CD14-positive monocyte (primary cell): ENCODE data around the gene GRIN3B. TPM values are rescaled to one million over a fixed set of nuclear protein-coding genes. Genes with fewer than 3 reads are reported as not detected.

Experiments
- DNase-seq, 3 donors: peaks; one replicate each; pipeline ENCODE4 v3.0.0-alpha.2; 2011 to 2022
- H2AFZ ChIP-seq: 2 replicates; pipeline ENCODE4 v1.6.0; 2012; ENCODE audit warnings: mild to moderate bottlenecking, low read depth, low read length, inconsistent platforms; ENCODE audit not compliant: insufficient read depth, poor library complexity, severe bottlenecking
- H3K27ac ChIP-seq, 2 donors: 1 replicate in 1 of 2; 2 replicates in 1 of 2; pipeline ENCODE4 v1.5.1; 2012 to 2013; ENCODE audit warnings: low read length in 2 of 2, control low read depth in 1 of 2, inconsistent platforms in 1 of 2, low read depth in 1 of 2, mild to moderate bottlenecking in 1 of 2
- H3K27me3 ChIP-seq, 2 donors: one replicate each; pipeline versions ENCODE4 v1.6.0 to v1.6.1; 2011 to 2013; ENCODE audit warnings: low read length in 2 of 2; ENCODE audit not compliant: control insufficient read depth in 2 of 2, insufficient read depth in 2 of 2
- H3K36me3 ChIP-seq, 2 donors: replicated peaks in 1 of 2; 1 replicate in 1 of 2; 2 replicates in 1 of 2; pipeline versions ENCODE4 v1.5.1 to v1.6.1; 2012 to 2013; ENCODE audit warnings: low read length in 2 of 2, control low read depth in 1 of 2, inconsistent platforms in 1 of 2, mild to moderate bottlenecking in 1 of 2; ENCODE audit not compliant: insufficient read depth in 2 of 2, control insufficient read depth in 1 of 2
- H3K4me1 ChIP-seq, 2 donors: 1 replicate in 1 of 2; 2 replicates in 1 of 2; pipeline versions ENCODE4 v1.5.1 to v1.6.1; 2012 to 2013; ENCODE audit warnings: low read length in 2 of 2, control low read depth in 1 of 2, inconsistent platforms in 1 of 2, mild to moderate bottlenecking in 1 of 2, moderate library complexity in 1 of 2; ENCODE audit not compliant: insufficient read depth in 2 of 2, control insufficient read depth in 1 of 2
- H3K4me2 ChIP-seq: replicated peaks from 2 replicates; pipeline ENCODE3; 2012; ENCODE audit warnings: low read length, moderate library complexity, mild to moderate bottlenecking; ENCODE audit not compliant: poor library complexity, severe bottlenecking; ENCODE audit errors: extremely low read depth
- H3K4me3 ChIP-seq, 3 experiments: fragments of 200-600 bp in 1 of 3; sonication (generic) in 1 of 3; replicated peaks in 1 of 3; 1 replicate in 2 of 3; 2 replicates in 1 of 3; pipeline ENCODE4 v1.5.1; 2011 to 2013; ENCODE audit warnings: low read length in 3 of 3, mild to moderate bottlenecking in 3 of 3, control low read depth in 2 of 3, low read depth in 2 of 3, inconsistent platforms in 1 of 3, moderate library complexity in 1 of 3
- H3K79me2 ChIP-seq: 2 replicates; pipeline ENCODE4 v1.6.0; 2012; ENCODE audit warnings: mild to moderate bottlenecking, control low read depth, inconsistent platforms, low read length, moderate library complexity; ENCODE audit not compliant: insufficient read depth
- H3K9ac ChIP-seq: 2 replicates; pipeline ENCODE4 v1.6.0; 2017; ENCODE audit warnings: low read length, mild to moderate bottlenecking; ENCODE audit not compliant: insufficient read depth, poor library complexity, severe bottlenecking
- H3K9me3 ChIP-seq, 2 donors: replicated peaks in 1 of 2; 1 replicate in 1 of 2; 2 replicates in 1 of 2; pipeline versions ENCODE4 v1.5.1 to v1.6.1; 2012 to 2013; ENCODE audit warnings: low read length in 2 of 2, control low read depth in 1 of 2; ENCODE audit not compliant: control insufficient read depth in 1 of 2, insufficient read depth in 1 of 2
- H4K20me1 ChIP-seq: 2 replicates; pipeline ENCODE4 v1.6.0; 2012; ENCODE audit warnings: mild to moderate bottlenecking, low read length, control low read depth, moderate library complexity; ENCODE audit not compliant: insufficient read depth
- H3K27ac Mint-ChIP-seq, 7 donors: one replicate each; pipeline ENCODE4 v1.8.0; 2020; ENCODE audit warnings: mild to moderate bottlenecking in 7 of 7, mixed read lengths in 7 of 7, moderate library complexity in 6 of 7, inconsistent platforms in 2 of 7
- H3K27me3 Mint-ChIP-seq, 3 donors: one replicate each; pipeline ENCODE4 v1.8.0; 2021 to 2022; ENCODE audit warnings: low read depth in 3 of 3, mild to moderate bottlenecking in 3 of 3, mixed read lengths in 3 of 3, moderate library complexity in 3 of 3, inconsistent platforms in 1 of 3
- H3K36me3 Mint-ChIP-seq, 2 donors: one replicate each; pipeline ENCODE4 v1.8.0; 2020; ENCODE audit warnings: mixed read lengths in 2 of 2, inconsistent platforms in 1 of 2, mild to moderate bottlenecking in 1 of 2
- H3K4me1 Mint-ChIP-seq: one replicate; pipeline ENCODE4 v1.8.0; 2020; ENCODE audit warnings: mild to moderate bottlenecking, mixed read lengths
- H3K4me3 Mint-ChIP-seq, 2 donors: one replicate each; pipeline ENCODE4 v1.8.0; 2020; ENCODE audit warnings: mild to moderate bottlenecking in 2 of 2, mixed read lengths in 2 of 2, moderate library complexity in 1 of 2
- H3K9me3 Mint-ChIP-seq, 7 donors: one replicate each; pipeline ENCODE4 v1.8.0; 2020 to 2022; ENCODE audit warnings: mixed read lengths in 7 of 7, mild to moderate bottlenecking in 6 of 7, moderate library complexity in 6 of 7, inconsistent platforms in 2 of 7
- WGBS: methylation state at CpG from one replicate; pipeline ENCODE4 v1.1.5; 2013; ENCODE audit warnings: missing lambda C conversion rate; ENCODE audit not compliant: insufficient coverage; 5-methylcytosine and 5-hydroxymethylcytosine counted together
- intact Hi-C, 2 donors: fragments of 100-400 bp; cut with micrococcal nuclease; formaldehyde crosslinking; loops; one replicate each; pipeline versions ENCODE4 v1.15.0 to v1.15.1; 2023
- polyA plus RNA-seq, 3 donors: library from polyadenylated mRNA; depleted of rRNA in 1 of 3; unstranded in 2 of 3; stranded (reverse) in 1 of 3; fragments of 300-500 nt in 2 of 3; fragments of >200 nt in 1 of 3; fragmentation: Illumina TruSeq in 2 of 3; gene quantifications; 1 replicate in 2 of 3; 2 replicates in 1 of 3; pipeline ENCODE4 v1.2.3, GENCODE V29; 2012 to 2021
- TF ChIP-seq, protein P1 (sequence below): fragments of 200-600 bp; IDR thresholded peaks from one replicate; pipeline ENCODE4 v1.8.0; 2022; ENCODE audit warnings: antibody characterized with exemption, mild to moderate bottlenecking

GRIN3B gene
- polyA plus RNA-seq, 3 donors, result 0.13 to 0.27 TPM; not detected in 1

DNA sequence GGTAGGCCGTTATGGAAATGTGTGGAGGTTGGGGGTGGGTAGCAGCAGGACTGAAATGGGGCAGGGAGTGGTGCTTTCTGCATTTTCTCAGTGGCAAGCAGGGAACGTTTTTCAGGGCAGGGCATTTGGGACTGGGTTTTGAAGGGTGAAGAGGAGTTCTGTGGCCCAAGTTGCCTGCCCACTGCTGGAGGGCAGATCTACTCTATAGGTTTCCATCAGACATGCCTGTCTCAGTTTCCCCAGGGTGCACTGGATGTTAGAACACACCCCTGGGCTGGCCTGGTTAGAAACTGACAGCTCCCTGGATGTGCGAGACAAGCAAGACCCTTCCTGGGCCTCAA, 870 bp upstream of the GRIN3B start:
- no peak for DNase-seq
- H3K27me3 ChIP-seq, result peaks cover 14 to 71% of the 10 kb centered on the region in 2 donors
- peaks cover 58 to 82% (median 64%) of the 10 kb centered on the region in 3 donors for H3K27me3 Mint-ChIP-seq
- peaks cover 5% of the 10 kb centered on the region for H4K20me1 ChIP-seq
- H3K4me3 ChIP-seq, result no peak overlapping the region
- peak overlapping the region in 1 of 2 donors; percentile 85 for H3K4me3 Mint-ChIP-seq
- H3K9me3 ChIP-seq, result peaks cover 0 to 8% of the 10 kb centered on the region in 2 donors
- WGBS, result 63% methylated on average over 3 of the region's 3 CpGs
- H3K4me1 Mint-ChIP-seq, result peaks cover 12% of the 10 kb centered on the region
- peaks cover 0 to 16% (median 9%) of the 10 kb centered on the region in 7 donors for H3K9me3 Mint-ChIP-seq
- peaks cover 0 to 6% of the 10 kb centered on the region in 2 donors for H3K36me3 Mint-ChIP-seq
- intact Hi-C loops, result no loop called here
- no peak overlapping the region for H2AFZ ChIP-seq
- no peak overlapping the region for H3K4me2 ChIP-seq
- H3K27ac Mint-ChIP-seq, result no peak overlapping the region
- H3K27ac ChIP-seq, result no peak overlapping the region
- TF ChIP-seq, protein P1, sequence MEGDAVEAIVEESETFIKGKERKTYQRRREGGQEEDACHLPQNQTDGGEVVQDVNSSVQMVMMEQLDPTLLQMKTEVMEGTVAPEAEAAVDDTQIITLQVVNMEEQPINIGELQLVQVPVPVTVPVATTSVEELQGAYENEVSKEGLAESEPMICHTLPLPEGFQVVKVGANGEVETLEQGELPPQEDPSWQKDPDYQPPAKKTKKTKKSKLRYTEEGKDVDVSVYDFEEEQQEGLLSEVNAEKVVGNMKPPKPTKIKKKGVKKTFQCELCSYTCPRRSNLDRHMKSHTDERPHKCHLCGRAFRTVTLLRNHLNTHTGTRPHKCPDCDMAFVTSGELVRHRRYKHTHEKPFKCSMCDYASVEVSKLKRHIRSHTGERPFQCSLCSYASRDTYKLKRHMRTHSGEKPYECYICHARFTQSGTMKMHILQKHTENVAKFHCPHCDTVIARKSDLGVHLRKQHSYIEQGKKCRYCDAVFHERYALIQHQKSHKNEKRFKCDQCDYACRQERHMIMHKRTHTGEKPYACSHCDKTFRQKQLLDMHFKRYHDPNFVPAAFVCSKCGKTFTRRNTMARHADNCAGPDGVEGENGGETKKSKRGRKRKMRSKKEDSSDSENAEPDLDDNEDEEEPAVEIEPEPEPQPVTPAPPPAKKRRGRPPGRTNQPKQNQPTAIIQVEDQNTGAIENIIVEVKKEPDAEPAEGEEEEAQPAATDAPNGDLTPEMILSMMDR, result no peak
- no peaks in the 10 kb centered on the region for H3K36me3 ChIP-seq
- H3K79me2 ChIP-seq, result no peaks in the 10 kb centered on the region
- H3K4me1 ChIP-seq, result peaks cover 19 to 20% of the 10 kb centered on the region in 2 donors
- no peak overlapping the region for H3K9ac ChIP-seq

DNA sequence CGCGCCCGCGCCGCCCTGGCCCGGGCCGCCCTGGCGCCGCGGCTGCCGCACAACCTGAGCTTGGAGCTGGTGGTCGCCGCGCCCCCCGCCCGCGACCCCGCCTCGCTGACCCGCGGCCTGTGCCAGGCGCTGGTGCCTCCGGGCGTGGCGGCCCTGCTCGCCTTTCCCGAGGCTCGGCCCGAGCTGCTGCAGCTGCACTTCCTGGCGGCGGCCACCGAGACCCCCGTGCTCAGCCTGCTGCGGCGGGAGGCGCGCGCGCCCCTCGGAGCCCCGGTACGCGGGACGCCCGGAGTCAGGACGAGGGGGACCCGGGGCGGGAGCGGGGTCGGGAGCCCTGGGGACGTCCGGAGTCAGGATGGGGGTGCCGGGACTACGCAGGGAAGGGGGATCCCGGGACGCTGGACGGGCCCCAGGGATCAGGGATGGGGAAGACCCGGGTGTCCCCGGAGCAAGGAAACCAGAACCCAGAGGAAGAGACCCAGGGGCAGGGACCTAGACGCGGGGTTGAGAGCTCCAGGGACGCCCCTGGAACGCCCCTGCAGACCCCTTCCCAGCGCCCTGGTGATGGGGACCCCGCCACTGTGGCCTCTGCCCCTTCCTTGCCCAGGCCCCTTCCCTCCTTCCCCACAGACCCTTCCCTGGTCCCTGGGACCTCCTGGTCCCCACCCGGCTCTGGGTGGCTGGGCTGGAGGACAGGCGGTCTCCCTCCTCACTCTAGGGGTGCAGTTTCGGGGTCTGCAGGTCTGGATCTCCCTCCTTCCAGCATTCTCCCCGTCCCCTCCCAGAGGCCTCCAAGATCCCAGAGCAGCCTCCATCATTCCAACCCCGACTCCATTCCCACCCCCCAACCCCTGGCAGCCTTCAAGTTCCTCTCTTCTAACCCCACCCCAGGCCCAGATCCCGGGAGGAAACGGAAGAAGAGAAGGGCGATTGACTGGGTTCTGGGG, 645 bp downstream of the GRIN3B start:
- Histone ChIP-seq H4K20me1 (peaks cover under 1% of the 10 kb centered on the region), H3K4me2 (peak overlapping the region; percentile 67), H3K27ac (no peak overlapping the region), H3K4me1 (peaks cover 19 to 20% of the 10 kb centered on the region in 2 donors), H2AFZ (peak overlapping the region; percentile 68), H3K9me3 (peaks cover 0 to 8% of the 10 kb centered on the region in 2 donors), H3K27me3 (peaks cover 14 to 61% of the 10 kb centered on the region in 2 donors), H3K79me2 (no peaks in the 10 kb centered on the region), H3K36me3 (no peaks in the 10 kb centered on the region), H3K9ac (no peak overlapping the region), H3K4me3 (peak overlapping the region in 1 of 3 experiments; percentile 63)
- no peak for DNase-seq
- intact Hi-C loops, result loop anchor here (1.0 kb wide), 2 partner anchors 79 to 80 kb away; no protein-coding TSS in a partner anchor
- peak overlapping the region; percentile 41 to 84 for H3K4me3 Mint-ChIP-seq
- peaks cover 0 to 6% of the 10 kb centered on the region in 2 donors for H3K36me3 Mint-ChIP-seq
- 3% methylated on average over 67 of the region's 73 CpGs for WGBS
- peaks cover 0 to 16% (median 9%) of the 10 kb centered on the region in 7 donors for H3K9me3 Mint-ChIP-seq
- TF ChIP-seq, protein P1, result no peak
- H3K4me1 Mint-ChIP-seq, result peaks cover 12% of the 10 kb centered on the region
- peaks cover 51 to 71% (median 55%) of the 10 kb centered on the region in 3 donors for H3K27me3 Mint-ChIP-seq
- peak overlapping the region in 1 of 7 donors; percentile 63 for H3K27ac Mint-ChIP-seq
